Heart left ventricle (tissue), 16 donors: Measurements from ENCODE around the gene C1QTNF12. TPM values are rescaled to one million over a fixed set of nuclear protein-coding genes. Genes with fewer than 3 reads are reported as not detected.
A peak's percentile ranks its signal among the peaks of the same experiment; 100 is the strongest.

ENCODE experiments used
- ATAC-seq, 4 donors: fragments of 200-7000 bp; cut with Tn5 transposase; one replicate each; pipeline ENCODE4 v1.9.1; 2020 to 2022; ENCODE audit warnings: moderate library complexity in 4 of 4, mild to moderate bottlenecking in 3 of 4, moderate number of reproducible peaks in 1 of 4
- DNase-seq, 5 donors: peaks; one replicate each; pipeline ENCODE4 v3.0.0-alpha.2; 2020
- H3K27ac ChIP-seq, 12 donors: fragments of 200-600 bp; sonication (generic) in 4 of 12; one replicate each; pipeline versions ENCODE4 v1.5.0 to v1.8.0; 2016 to 2022; ENCODE audit warnings: mild to moderate bottlenecking in 2 of 12
- H3K27me3 ChIP-seq, 9 donors: fragments of 200-600 bp; sonication (generic) in 2 of 9; one replicate each; pipeline versions ENCODE4 v1.5.1 to v1.8.0; 2016 to 2022; ENCODE audit warnings: mild to moderate bottlenecking in 3 of 9
- H3K36me3 ChIP-seq, 9 donors: fragments of 200-600 bp; sonication (generic) in 2 of 9; one replicate each; pipeline versions ENCODE4 v1.5.0 to v1.8.0; 2018 to 2022; ENCODE audit warnings: mild to moderate bottlenecking in 2 of 9
- H3K4me1 ChIP-seq, 12 donors: fragments of 200-600 bp; sonication (generic) in 4 of 12; one replicate each; pipeline versions ENCODE4 v1.5.0 to v1.8.0; 2016 to 2022; ENCODE audit warnings: mild to moderate bottlenecking in 3 of 12
- H3K4me3 ChIP-seq, 12 donors: fragments of 200-600 bp; sonication (generic) in 4 of 12; one replicate each; pipeline versions ENCODE4 v1.5.0 to v1.8.0; 2017 to 2022; ENCODE audit warnings: mild to moderate bottlenecking in 9 of 12, moderate library complexity in 4 of 12
- H3K9me3 ChIP-seq, 12 donors: fragments of 200-600 bp; sonication (generic) in 4 of 12; one replicate each; pipeline versions ENCODE4 v1.5.0 to v1.8.0; 2016 to 2022; ENCODE audit warnings: mild to moderate bottlenecking in 1 of 12
- CTCF ChIP-seq, 12 donors: fragments of 200-600 bp; sonication (generic) in 4 of 12; IDR thresholded peaks; one replicate each; pipeline versions ENCODE4 v1.5.0 to v1.8.0; 2018 to 2022; ENCODE audit warnings: antibody characterized with exemption in 12 of 12, mild to moderate bottlenecking in 5 of 12
- POLR2A ChIP-seq, 2 donors: fragments of 450-650 bp; IDR thresholded peaks; one replicate each; pipeline ENCODE4 v1.6.1; 2017; ENCODE audit warnings: antibody characterized with exemption in 2 of 2, mild to moderate bottlenecking in 2 of 2, moderate library complexity in 2 of 2
- WGBS, 4 donors: extraction: QIAGEN DNeasy Blood & Tissue Kit in 2 of 4; methylation state at CpG; one replicate each; pipeline versions ENCODE4 v1.1.5 to v1.1.7; 2013 to 2018; 5-methylcytosine and 5-hydroxymethylcytosine counted together
- intact Hi-C, 10 donors: fragments of 100-400 bp; cut with DNase I; formaldehyde crosslinking; loops; one replicate each; pipeline versions ENCODE4 v1.11.1 to v1.14.2; 2022
- polyA plus RNA-seq, 2 donors: library from polyadenylated mRNA; stranded (reverse); fragments of 200-250 nt; gene quantifications; one replicate each; pipeline ENCODE4 v1.2.3, GENCODE V29; 2013
- total RNA-seq, 9 donors: library from RNA; depleted of rRNA in 2 of 9; stranded (reverse); fragments of >200 nt in 2 of 9; fragmentation: NEBNext Ultra II Directional in 3 of 9; extraction: Animal tissue kit (Norgen Biotek cat#: 25700) in 3 of 9; gene quantifications; one replicate each; pipeline versions ENCODE4 v1.1.0 to v1.2.4, GENCODE V29; 2016 to 2023
- donor health status: ischemic (EF 13 %, LVEDD 7.1; RV severe dilation, severe dysfunction).
- donor health status: healthy with polysubstance abuse.
- donor health status: DM: no; HTN: yes; CAD: no.
- donor health status: DM: no; HTN: no; CAD: no.
- donor health status: ischemic (EF 25% LVEDD 6.9; RV normal size, moderate dysfunction).
- donor health status: ischemic (EF 25% LVEDD 5.7; RV mildly dilated, moderate dysfunction).
- donor health status: healthy.
- donor health status: DM: yes; HTN: yes; CAD: no.
- donor health status: ischemic (EF 35%, LVEDD 5.7; RV mildly dilated, moderate dysfunction).
- donor health status: nonischemic (EF 11% LVEDD 7.7; RV severe dilation, severe dysfunction).
- donor health status: DM: yes; HTN: yes; CAD: no.
- donor health status: PGD.
- donor health status: ischemic (EF 29% LVEDD 5.4; RV normal size, mild dysfunction).
- donor health status: nonischemic (EF 23%, LVEDD 6.1; RV moderate dilation, normal function).

The C1QTNF12 gene
- total and polyA plus RNA-seq, 11 donors: 0.72 to 3.5 (median 0.85) TPM; not detected in 2

DNA sequence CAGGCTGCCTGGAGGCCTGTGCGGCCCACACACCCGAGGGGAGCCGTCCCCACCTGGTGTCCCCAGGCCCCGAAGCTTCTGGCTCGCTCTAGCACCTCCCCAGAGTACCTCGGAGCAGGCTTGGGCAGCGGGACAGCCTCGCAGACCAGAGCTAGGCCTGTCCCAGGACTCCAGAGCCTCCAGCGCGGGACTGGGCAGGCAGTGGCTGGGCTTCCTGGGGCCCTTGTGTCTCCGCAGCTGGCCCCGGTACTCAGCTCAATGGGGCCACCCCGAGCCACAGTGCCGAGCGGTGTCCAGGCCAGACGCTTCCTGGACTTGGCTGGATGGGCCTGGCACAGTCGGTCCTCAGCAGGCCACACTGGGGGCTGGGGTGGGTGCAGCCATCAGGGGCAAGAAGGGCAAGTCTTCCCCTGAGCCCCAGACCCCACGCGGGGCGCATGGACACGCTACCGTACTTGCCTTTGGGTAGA, 38.6 kb upstream of the C1QTNF12 start:
- Histone ChIP-seq H3K9me3 (no peaks in the 10 kb centered on the region), H3K4me3 (no peak overlapping the region), H3K4me1 (peaks cover 0 to 12% (median 0%) of the 10 kb centered on the region in 12 donors), H3K27ac (no peak overlapping the region), H3K27me3 (peaks cover 0 to 23% (median 5%) of the 10 kb centered on the region in 9 donors), H3K36me3 (no peaks in the 10 kb centered on the region)
- TF ChIP-seq CTCF (IDR thresholded peaks at IDR 0.05): no peak
- no peak for TF ChIP-seq POLR2A (IDR thresholded peaks at IDR 0.05)
- 84 to 90% (median 87%) methylated on average over 9 to 22 of the region's 22 CpGs for WGBS, 4 donors
- ATAC-seq: no peak
- intact Hi-C loops: no loop called here
- DNase-seq: peak in 2 of 5 donors; percentile 24 to 58

DNA sequence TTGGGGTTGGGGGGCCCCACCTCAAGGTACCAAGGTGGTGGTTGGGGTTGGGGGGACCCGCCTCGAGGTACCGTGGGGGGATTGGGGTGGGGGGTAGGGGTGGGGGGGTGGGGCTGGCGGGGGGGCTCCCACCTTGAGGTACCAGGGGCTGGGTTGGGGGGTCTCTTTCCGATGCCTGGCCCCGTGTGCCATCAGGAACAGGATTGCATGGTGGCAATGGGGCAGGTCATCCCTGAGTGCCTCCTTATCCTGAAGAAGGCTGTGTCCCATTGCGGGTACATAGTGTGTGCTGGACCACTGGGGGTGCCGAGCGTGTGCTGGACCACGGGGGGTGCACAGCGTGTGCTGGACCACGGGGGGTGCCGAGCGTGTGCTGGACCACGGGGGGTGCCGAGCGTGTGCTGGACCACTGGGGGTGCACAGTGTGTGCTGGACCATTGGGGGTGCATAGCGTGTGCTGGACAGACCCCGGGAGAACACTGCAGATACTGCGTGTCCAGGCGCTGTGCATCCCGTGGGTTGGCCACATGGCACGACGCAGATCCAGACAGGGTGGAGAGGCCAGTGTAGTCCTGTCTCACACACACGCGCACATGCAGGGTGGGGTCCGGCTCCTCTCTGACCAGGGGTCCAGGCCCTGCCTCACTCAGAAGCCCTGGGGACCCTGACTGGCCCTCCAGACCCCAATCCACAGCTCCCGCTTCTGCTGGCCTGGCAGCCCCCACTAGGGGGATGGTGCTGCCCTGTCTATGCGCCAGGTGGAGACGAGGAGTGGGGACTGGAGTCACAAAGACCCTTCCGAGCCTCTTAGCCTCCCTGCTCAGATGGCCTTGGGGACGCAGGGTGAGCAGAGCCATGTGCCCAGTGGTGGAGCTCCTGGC, 37.9 kb upstream of the C1QTNF12 start:
- H3K9me3 ChIP-seq: no peaks in the 10 kb centered on the region
- H3K4me3 ChIP-seq: no peak overlapping the region
- DNase-seq: peak in 2 of 5 donors; percentile 20 to 42
- peaks cover 0 to 23% (median 5%) of the 10 kb centered on the region in 9 donors for H3K27me3 ChIP-seq
- no peak overlapping the region for H3K27ac ChIP-seq
- no peak for ATAC-seq
- intact Hi-C loops: no loop called here
- 84 to 88% (median 85%) methylated on average over 16 to 32 of the region's 32 CpGs for WGBS, 4 donors
- no peaks in the 10 kb centered on the region for H3K36me3 ChIP-seq
- H3K4me1 ChIP-seq: peaks cover 0 to 12% (median 0%) of the 10 kb centered on the region in 12 donors
- TF ChIP-seq CTCF (IDR thresholded peaks at IDR 0.05) (no peak), POLR2A (IDR thresholded peaks at IDR 0.05) (no peak)

DNA sequence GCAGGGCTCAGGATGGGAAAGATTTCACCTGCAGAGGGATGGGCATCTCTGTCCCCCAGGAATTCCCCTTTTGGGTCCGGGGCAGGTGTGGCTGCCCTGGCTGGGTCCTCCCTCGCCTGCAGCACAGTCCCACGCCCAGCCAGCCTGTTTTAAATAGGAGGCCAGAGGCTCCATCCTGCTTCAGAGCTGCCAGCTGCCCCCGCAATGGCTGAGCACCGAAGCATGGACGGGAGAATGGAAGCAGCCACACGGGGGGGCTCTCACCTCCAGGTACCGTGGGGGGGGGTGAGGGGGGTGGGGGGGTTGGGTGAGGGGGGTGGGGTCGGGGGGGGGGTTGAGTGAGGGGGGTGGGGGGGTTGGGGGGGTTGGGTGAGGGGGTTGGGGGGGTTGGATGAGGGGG, 37.3 kb upstream of the C1QTNF12 start:
- intact Hi-C loops: no loop called here
- peak in 2 of 5 donors; percentile 21 to 51 for DNase-seq
- WGBS, 4 donors: 11 to 34% (median 14%) methylated on average over 1 to 8 of the region's 9 CpGs

More for the DNA sequence above, 37.3 kb upstream of the C1QTNF12 start:
- Histone ChIP-seq H3K4me1 (peaks cover 0 to 12% (median 0%) of the 10 kb centered on the region in 12 donors), H3K27me3 (peaks cover 0 to 23% (median 5%) of the 10 kb centered on the region in 9 donors), H3K36me3 (no peaks in the 10 kb centered on the region), H3K27ac (no peak overlapping the region), H3K4me3 (no peak overlapping the region), H3K9me3 (no peaks in the 10 kb centered on the region)
- ATAC-seq: no peak
- TF ChIP-seq CTCF (IDR thresholded peaks at IDR 0.05): no peak
- no peak for TF ChIP-seq POLR2A (IDR thresholded peaks at IDR 0.05)
